ENCODE results near the gene IGFL4. TPM values are rescaled to one million over a fixed set of nuclear protein-coding genes. Genes with fewer than 3 reads are reported as not detected.

The IGFL4 gene
- total RNA-seq, 1 experiment from 2014 or later: not detected

DNA sequence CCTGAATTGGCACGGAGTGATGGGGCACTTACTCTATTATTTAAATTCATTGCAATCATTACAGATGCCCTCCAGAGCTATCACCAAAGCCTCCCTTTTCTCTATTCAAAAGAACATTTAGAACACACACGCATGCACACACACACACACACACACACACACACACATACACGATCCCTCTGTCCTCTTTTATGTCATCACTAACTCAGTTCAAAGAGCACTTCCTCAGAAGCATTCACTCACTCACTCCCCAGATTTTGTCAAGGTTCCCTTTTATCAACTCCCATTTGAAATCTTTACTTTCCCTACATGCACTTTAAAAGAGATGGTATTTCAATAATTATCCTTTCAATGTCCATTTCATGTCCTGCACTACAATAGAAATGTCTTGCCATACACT, 22.4 kb upstream of the IGFL4 start:
- Histone ChIP-seq H3K36me3 (ENCODE audit: low read depth, low read length) (no peaks in the 10 kb centered on the region), H3K27ac (ENCODE audit: low read length) (no peak overlapping the region), H3K27me3 (ENCODE audit: low read length) (peaks cover 31% of the 10 kb centered on the region), H3K9ac (ENCODE audit: low read length) (no peak overlapping the region), H3K4me1 (ENCODE audit: insufficient read depth, low read length) (peaks cover 15% of the 10 kb centered on the region), H3F3A (ENCODE audit: low read length, unreplicated experiment) (no peaks in the 10 kb centered on the region), H3K9me3 (ENCODE audit: low read length) (no peaks in the 10 kb centered on the region), H4K20me1 (ENCODE audit: low read length) (no peaks in the 10 kb centered on the region), H3K79me2 (ENCODE audit: low read length) (no peaks in the 10 kb centered on the region), H2AFZ (ENCODE audit: low read length) (no peak overlapping the region), H3K4me3 (ENCODE audit: low read length) (no peak overlapping the region), H3K9me2 (replicated peaks; ENCODE audit: low read length) (no peaks in the 10 kb centered on the region), H3K4me2 (ENCODE audit: low read length) (no peak overlapping the region)
- ATAC-seq (no peak), DNase-seq (no peak)
- POLR2A ChIA-PET (ENCODE audit: unreplicated experiment): no interaction called here
- TF ChIP-seq EZH2 (IDR thresholded peaks at IDR 0.05; ENCODE audit: low read length, unreplicated experiment): no peak
- no peak for TF ChIP-seq EZH2phosphoT487 (IDR thresholded peaks at IDR 0.05; ENCODE audit: borderline replicate concordance, low read length)
- TF ChIP-seq, protein P1, sequence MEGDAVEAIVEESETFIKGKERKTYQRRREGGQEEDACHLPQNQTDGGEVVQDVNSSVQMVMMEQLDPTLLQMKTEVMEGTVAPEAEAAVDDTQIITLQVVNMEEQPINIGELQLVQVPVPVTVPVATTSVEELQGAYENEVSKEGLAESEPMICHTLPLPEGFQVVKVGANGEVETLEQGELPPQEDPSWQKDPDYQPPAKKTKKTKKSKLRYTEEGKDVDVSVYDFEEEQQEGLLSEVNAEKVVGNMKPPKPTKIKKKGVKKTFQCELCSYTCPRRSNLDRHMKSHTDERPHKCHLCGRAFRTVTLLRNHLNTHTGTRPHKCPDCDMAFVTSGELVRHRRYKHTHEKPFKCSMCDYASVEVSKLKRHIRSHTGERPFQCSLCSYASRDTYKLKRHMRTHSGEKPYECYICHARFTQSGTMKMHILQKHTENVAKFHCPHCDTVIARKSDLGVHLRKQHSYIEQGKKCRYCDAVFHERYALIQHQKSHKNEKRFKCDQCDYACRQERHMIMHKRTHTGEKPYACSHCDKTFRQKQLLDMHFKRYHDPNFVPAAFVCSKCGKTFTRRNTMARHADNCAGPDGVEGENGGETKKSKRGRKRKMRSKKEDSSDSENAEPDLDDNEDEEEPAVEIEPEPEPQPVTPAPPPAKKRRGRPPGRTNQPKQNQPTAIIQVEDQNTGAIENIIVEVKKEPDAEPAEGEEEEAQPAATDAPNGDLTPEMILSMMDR (conservative IDR thresholded peaks at IDR 0.05; ENCODE audit: low read depth, low read length): no peak
- no TSS peak for BruUV-seq (replicated peaks)
- CTCF ChIA-PET: no interaction called here
- intact Hi-C loops (cut with micrococcal nuclease): no loop called here

DNA sequence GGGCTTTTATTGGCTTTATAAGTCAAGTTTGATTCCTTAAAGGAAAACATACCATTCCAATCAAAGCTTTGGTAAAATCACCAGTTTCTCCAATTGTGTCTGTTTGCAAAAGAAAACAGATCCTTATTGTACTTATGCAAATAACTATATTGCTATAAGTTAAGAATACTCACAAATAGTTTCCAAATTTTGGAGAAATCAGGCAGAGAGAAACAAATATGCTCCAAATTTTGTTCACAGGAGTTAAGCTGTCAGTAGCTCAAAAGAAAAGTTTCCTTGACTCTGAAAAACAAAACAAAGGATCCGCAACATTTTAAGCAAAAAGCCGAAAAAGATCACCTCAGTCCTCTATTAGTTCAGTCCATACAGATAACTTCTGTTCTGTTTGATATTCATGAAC, 19.2 kb upstream of the IGFL4 start:
- no peak for ATAC-seq
- Histone ChIP-seq H2AFZ (ENCODE audit: low read length) (no peak overlapping the region), H3K27me3 (ENCODE audit: low read length) (peaks cover 37% of the 10 kb centered on the region), H3K4me1 (ENCODE audit: insufficient read depth, low read length) (no peaks in the 10 kb centered on the region), H3K4me3 (ENCODE audit: low read length) (no peak overlapping the region), H3K36me3 (ENCODE audit: low read depth, low read length) (no peaks in the 10 kb centered on the region), H3F3A (ENCODE audit: low read length, unreplicated experiment) (no peaks in the 10 kb centered on the region), H3K79me2 (ENCODE audit: low read length) (no peaks in the 10 kb centered on the region), H4K20me1 (ENCODE audit: low read length) (no peaks in the 10 kb centered on the region), H3K4me2 (ENCODE audit: low read length) (no peak overlapping the region), H3K9me2 (replicated peaks; ENCODE audit: low read length) (no peaks in the 10 kb centered on the region), H3K9me3 (ENCODE audit: low read length) (no peaks in the 10 kb centered on the region), H3K27ac (ENCODE audit: low read length) (no peak overlapping the region), H3K9ac (ENCODE audit: low read length) (no peak overlapping the region)
- POLR2A ChIA-PET (ENCODE audit: unreplicated experiment): no interaction called here
- BruUV-seq (replicated peaks): no TSS peak
- TF ChIP-seq EZH2 (IDR thresholded peaks at IDR 0.05; ENCODE audit: low read length, unreplicated experiment) (no peak), EZH2phosphoT487 (IDR thresholded peaks at IDR 0.05; ENCODE audit: borderline replicate concordance, low read length) (no peak)
- TF ChIP-seq, protein P1 (conservative IDR thresholded peaks at IDR 0.05; ENCODE audit: low read depth, low read length): no peak
- CTCF ChIA-PET: no interaction called here
- DNase-seq: no peak
- intact Hi-C loops (cut with micrococcal nuclease): no loop called here

GRCh38 chr19:46058778-46059177, 18.0 kb upstream of the IGFL4 start:
- TF ChIP-seq, protein P1 (conservative IDR thresholded peaks at IDR 0.05; ENCODE audit: low read depth, low read length): no peak
- TF ChIP-seq EZH2phosphoT487 (IDR thresholded peaks at IDR 0.05; ENCODE audit: borderline replicate concordance, low read length): no peak
- no peak for TF ChIP-seq EZH2 (IDR thresholded peaks at IDR 0.05; ENCODE audit: low read length, unreplicated experiment)
- Histone ChIP-seq H3K27ac (ENCODE audit: low read length) (no peak overlapping the region), H3K9ac (ENCODE audit: low read length) (no peak overlapping the region), H3K27me3 (ENCODE audit: low read length) (peaks cover 49% of the 10 kb centered on the region), H3K36me3 (ENCODE audit: low read depth, low read length) (no peaks in the 10 kb centered on the region), H3K4me1 (ENCODE audit: insufficient read depth, low read length) (no peaks in the 10 kb centered on the region), H4K20me1 (ENCODE audit: low read length) (no peaks in the 10 kb centered on the region), H2AFZ (ENCODE audit: low read length) (no peak overlapping the region), H3K9me2 (replicated peaks; ENCODE audit: low read length) (no peaks in the 10 kb centered on the region), H3K4me3 (ENCODE audit: low read length) (no peak overlapping the region), H3K79me2 (ENCODE audit: low read length) (no peaks in the 10 kb centered on the region), H3F3A (ENCODE audit: low read length, unreplicated experiment) (no peaks in the 10 kb centered on the region), H3K4me2 (ENCODE audit: low read length) (no peak overlapping the region), H3K9me3 (ENCODE audit: low read length) (no peaks in the 10 kb centered on the region)
- POLR2A ChIA-PET (ENCODE audit: unreplicated experiment): no interaction called here
- ATAC-seq (no peak), DNase-seq (no peak)
- CTCF ChIA-PET: no interaction called here
- intact Hi-C loops (cut with micrococcal nuclease): no loop called here
- BruUV-seq (replicated peaks): no TSS peak
